ENCODE measurements around the gene TMEM175.

DNA sequence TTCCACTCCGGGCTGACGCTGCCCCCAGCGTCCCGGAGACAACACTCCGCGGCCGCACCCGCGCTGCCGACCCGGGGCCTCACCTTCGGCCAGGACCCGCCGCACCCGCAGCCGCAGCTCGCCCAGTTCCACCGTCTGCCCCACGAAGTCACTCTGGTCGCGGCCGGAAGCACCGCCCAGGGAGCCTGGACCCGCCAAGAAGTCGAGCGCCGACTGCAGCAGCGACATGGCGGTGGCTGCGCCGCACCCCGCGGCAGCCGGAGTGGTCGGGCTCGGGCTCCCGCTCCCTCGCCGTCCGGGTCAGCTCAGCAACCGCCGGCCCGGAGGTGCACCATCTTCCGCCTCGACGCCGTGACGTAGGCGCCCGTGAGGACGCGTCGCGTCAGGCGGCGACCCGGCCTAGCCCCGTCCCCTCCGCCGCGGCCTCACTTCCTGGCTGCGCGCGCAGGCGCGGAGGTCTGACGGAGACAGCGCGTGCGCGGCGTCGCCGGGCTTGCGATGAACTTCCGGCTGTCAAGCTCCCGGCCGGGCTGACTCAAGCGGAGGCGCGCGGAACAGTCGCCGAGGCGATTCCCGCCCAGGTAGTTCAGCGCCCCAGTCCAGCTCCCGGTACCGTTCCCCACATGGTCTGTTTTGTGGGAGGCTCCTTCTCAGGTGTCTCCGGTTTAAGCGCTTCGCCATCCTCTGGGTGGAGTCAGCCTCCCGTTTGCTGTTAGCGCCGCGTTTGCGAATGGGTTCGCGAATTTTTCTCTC, at the start of gene TMEM175, which contains the start of gene GAK:
- TF ChIP-seq, protein P1, sequence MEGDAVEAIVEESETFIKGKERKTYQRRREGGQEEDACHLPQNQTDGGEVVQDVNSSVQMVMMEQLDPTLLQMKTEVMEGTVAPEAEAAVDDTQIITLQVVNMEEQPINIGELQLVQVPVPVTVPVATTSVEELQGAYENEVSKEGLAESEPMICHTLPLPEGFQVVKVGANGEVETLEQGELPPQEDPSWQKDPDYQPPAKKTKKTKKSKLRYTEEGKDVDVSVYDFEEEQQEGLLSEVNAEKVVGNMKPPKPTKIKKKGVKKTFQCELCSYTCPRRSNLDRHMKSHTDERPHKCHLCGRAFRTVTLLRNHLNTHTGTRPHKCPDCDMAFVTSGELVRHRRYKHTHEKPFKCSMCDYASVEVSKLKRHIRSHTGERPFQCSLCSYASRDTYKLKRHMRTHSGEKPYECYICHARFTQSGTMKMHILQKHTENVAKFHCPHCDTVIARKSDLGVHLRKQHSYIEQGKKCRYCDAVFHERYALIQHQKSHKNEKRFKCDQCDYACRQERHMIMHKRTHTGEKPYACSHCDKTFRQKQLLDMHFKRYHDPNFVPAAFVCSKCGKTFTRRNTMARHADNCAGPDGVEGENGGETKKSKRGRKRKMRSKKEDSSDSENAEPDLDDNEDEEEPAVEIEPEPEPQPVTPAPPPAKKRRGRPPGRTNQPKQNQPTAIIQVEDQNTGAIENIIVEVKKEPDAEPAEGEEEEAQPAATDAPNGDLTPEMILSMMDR (IDR thresholded peaks at IDR 0.05), result no peak
- peak; percentile 58 to 66 for TF ChIP-seq POLR2A (IDR thresholded peaks at IDR 0.05)
- TF ChIP-seq POLR2AphosphoS5 (IDR thresholded peaks at IDR 0.05), result peak; percentile 80 to 95 (median 92)
- no peak for TF ChIP-seq EP300 (IDR thresholded peaks at IDR 0.05)
